Spleen (tissue), 7 donors: Measurements from ENCODE around the gene GNB1L.

Source experiments
- POLR2A ChIP-seq, 3 donors: fragments of 450-650 bp; IDR thresholded peaks; one replicate each; pipeline ENCODE4 v1.5.1; 2017; ENCODE audit warnings: antibody characterized with exemption in 3 of 3, mild to moderate bottlenecking in 1 of 3
- POLR2AphosphoS5 ChIP-seq, 3 donors: sonication (generic); formaldehyde crosslinking; IDR thresholded peaks; one replicate each; pipeline ENCODE4 v1.5.1; 2017; ENCODE audit warnings: antibody characterized with exemption in 3 of 3
- TF ChIP-seq, protein P1 (sequence below), 11 experiments: fragments of 200-600 bp in 7 of 11; fragments of 450-650 bp in 4 of 11; sonication (generic) in 4 of 11; IDR thresholded peaks in 8 of 11; conservative IDR thresholded peaks in 3 of 11; 1 replicate in 7 of 11; 2 replicates in 4 of 11; pipeline versions ENCODE4 v1.4.0 to v1.8.0; 2016 to 2021; ENCODE audit warnings: antibody characterized with exemption in 11 of 11, inconsistent platforms in 4 of 11, mild to moderate bottlenecking in 1 of 11
- donor health status: DM: no; HTN: no; CAD: no; lungs with moderate emphysema.
- donor health status: DM: no; HTN: no; CAD: no.
- donor health status: DM: no; HTN: no; CAD: no.

DNA sequence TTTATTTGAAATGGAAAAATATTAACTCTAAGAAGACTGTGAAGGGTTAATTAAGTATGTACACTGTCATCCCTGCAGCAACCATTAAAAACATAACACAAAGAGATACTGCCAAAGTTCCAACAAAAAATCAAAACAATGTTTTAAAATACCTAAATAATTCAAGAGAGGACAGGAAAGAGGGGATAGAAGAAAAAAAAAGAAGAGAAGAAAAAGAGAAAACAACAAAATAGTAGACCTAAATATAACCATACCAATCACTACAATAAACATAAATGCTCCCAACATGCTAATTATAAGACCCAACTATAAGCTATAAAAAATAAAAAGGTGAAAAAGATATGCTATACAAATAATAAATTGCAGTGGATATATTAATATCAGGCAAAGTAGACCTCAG is 20.1 kb downstream of the GNB1L start:
- TF ChIP-seq, protein P1, sequence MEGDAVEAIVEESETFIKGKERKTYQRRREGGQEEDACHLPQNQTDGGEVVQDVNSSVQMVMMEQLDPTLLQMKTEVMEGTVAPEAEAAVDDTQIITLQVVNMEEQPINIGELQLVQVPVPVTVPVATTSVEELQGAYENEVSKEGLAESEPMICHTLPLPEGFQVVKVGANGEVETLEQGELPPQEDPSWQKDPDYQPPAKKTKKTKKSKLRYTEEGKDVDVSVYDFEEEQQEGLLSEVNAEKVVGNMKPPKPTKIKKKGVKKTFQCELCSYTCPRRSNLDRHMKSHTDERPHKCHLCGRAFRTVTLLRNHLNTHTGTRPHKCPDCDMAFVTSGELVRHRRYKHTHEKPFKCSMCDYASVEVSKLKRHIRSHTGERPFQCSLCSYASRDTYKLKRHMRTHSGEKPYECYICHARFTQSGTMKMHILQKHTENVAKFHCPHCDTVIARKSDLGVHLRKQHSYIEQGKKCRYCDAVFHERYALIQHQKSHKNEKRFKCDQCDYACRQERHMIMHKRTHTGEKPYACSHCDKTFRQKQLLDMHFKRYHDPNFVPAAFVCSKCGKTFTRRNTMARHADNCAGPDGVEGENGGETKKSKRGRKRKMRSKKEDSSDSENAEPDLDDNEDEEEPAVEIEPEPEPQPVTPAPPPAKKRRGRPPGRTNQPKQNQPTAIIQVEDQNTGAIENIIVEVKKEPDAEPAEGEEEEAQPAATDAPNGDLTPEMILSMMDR (IDR thresholded peaks at IDR 0.05 in 8 of 11, conservative IDR thresholded peaks at IDR 0.05 in 3 of 11): no peak
- TF ChIP-seq POLR2A (IDR thresholded peaks at IDR 0.05): no peak
- TF ChIP-seq POLR2AphosphoS5 (IDR thresholded peaks at IDR 0.05): no peak
